ENCODE results near the gene FNDC3A.
"Not testable (repeated sequence)": the region's sequence is repeated elsewhere in the genome, so short reads cannot be mapped to it uniquely, and the experiment has no call there.

FNDC3A gene

GRCh38 chr13:49097374-49097773 is 121.7 kb downstream of the FNDC3A start:
- DNase-seq, result no peak

GRCh38 chr13:49098198-49098597 is 122.5 kb downstream of the FNDC3A start:
- DNase-seq, result peak; percentile 6 to 27

- no peak for DNase-seq
Observed at GRCh38 chr13:49098771-49099512, 123.2 kb downstream of the FNDC3A start.

- no peak for DNase-seq
Observed at GRCh38 chr13:49099513-49099877, 123.8 kb downstream of the FNDC3A start.

GRCh38 chr13:49100637-49101570 is 125.2 kb downstream of the FNDC3A start:
- no peak for DNase-seq

GRCh38 chr13:49108196-49108595 is 132.5 kb downstream of the FNDC3A start:
- DNase-seq, result no peak

GRCh38 chr13:49110122-49110912 is 134.6 kb downstream of the FNDC3A start:
- peak; percentile 75 to 80 for DNase-seq

- DNase-seq, result no peak
Observed at GRCh38 chr13:49110913-49111170, 135.1 kb downstream of the FNDC3A start.

GRCh38 chr13:49112782-49113525 is 137.2 kb downstream of the FNDC3A start:
- no peak for DNase-seq

- no peak for DNase-seq
Observed at GRCh38 chr13:49113526-49114286, 138.0 kb downstream of the FNDC3A start.

GRCh38 chr13:49116873-49117272 is 141.2 kb downstream of the FNDC3A start:
- DNase-seq, result no peak

GRCh38 chr13:49118455-49118854 is 142.7 kb downstream of the FNDC3A start:
- DNase-seq, result not testable (repeated sequence)

- DNase-seq, result no peak
Observed at GRCh38 chr13:49124693-49125304, 149.1 kb downstream of the FNDC3A start.

GRCh38 chr13:49125964-49126524 is 150.3 kb downstream of the FNDC3A start:
- DNase-seq, result no peak

GRCh38 chr13:49132479-49133002 is 156.8 kb downstream of the FNDC3A start:
- no peak for DNase-seq

- no peak for DNase-seq
Observed at GRCh38 chr13:49134305-49134704, 158.6 kb downstream of the FNDC3A start.

GRCh38 chr13:49137138-49137643 is 161.5 kb downstream of the FNDC3A start:
- DNase-seq, result not testable (repeated sequence)

- no peak for DNase-seq
Observed at GRCh38 chr13:49140910-49141611, 165.3 kb downstream of the FNDC3A start.

GRCh38 chr13:49146950-49147355 is 171.2 kb downstream of the FNDC3A start:
- no peak for DNase-seq

- DNase-seq, result no peak
Observed at GRCh38 chr13:49148405-49148804, 172.7 kb downstream of the FNDC3A start.

All from SHP77 (cell line).